ENCODE measurements around the gene HEBP1. TPM values are rescaled to one million over a fixed set of nuclear protein-coding genes. Genes with fewer than 3 reads are reported as not detected.

Gene HEBP1
- total and polyA plus RNA-seq, 7 donors, result 32.1 to 85.8 (median 44.9) TPM

DNA sequence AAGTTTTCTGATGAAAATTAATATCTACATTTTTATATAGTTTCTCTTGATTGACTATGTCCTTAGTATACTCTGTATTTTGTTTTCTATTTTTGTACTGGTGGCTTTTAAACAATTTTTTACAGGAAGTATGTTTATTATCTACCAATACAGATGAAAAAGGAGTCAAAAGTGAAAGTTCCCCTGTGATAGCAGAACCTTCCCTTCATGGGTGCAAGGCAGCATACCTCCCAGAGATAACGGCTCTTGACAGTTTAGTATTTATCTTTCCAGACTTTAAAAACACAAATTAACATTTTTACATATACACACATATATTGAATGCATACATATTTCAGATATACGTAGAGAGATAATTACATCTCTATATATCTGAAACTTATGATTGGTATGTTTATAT is 27.0 kb upstream of the HEBP1 start:
- Histone ChIP-seq H3K27ac (peak overlapping the region in 2 of 4 donors; percentile 37 to 45), H3K4me1 (peaks cover 0 to 13% (median 3%) of the 10 kb centered on the region in 4 donors), H3K36me3 (no peaks in the 10 kb centered on the region), H3K9me3 (no peaks in the 10 kb centered on the region), H3K4me3 (no peak overlapping the region), H3K27me3 (no peaks in the 10 kb centered on the region)
- intact Hi-C loops (cut with DNase I), result no loop called here
- no peak for TF ChIP-seq EP300 (IDR thresholded peaks at IDR 0.05)
- no peak for TF ChIP-seq POLR2AphosphoS5 (IDR thresholded peaks at IDR 0.05)
- no peak for TF ChIP-seq POLR2A (IDR thresholded peaks at IDR 0.05)
- TF ChIP-seq, protein P1, sequence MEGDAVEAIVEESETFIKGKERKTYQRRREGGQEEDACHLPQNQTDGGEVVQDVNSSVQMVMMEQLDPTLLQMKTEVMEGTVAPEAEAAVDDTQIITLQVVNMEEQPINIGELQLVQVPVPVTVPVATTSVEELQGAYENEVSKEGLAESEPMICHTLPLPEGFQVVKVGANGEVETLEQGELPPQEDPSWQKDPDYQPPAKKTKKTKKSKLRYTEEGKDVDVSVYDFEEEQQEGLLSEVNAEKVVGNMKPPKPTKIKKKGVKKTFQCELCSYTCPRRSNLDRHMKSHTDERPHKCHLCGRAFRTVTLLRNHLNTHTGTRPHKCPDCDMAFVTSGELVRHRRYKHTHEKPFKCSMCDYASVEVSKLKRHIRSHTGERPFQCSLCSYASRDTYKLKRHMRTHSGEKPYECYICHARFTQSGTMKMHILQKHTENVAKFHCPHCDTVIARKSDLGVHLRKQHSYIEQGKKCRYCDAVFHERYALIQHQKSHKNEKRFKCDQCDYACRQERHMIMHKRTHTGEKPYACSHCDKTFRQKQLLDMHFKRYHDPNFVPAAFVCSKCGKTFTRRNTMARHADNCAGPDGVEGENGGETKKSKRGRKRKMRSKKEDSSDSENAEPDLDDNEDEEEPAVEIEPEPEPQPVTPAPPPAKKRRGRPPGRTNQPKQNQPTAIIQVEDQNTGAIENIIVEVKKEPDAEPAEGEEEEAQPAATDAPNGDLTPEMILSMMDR (IDR thresholded peaks at IDR 0.05), result no peak
- no peak for DNase-seq
- 60 to 67% methylated on average over 2 of the region's 2 CpGs for WGBS, 2 donors

DNA sequence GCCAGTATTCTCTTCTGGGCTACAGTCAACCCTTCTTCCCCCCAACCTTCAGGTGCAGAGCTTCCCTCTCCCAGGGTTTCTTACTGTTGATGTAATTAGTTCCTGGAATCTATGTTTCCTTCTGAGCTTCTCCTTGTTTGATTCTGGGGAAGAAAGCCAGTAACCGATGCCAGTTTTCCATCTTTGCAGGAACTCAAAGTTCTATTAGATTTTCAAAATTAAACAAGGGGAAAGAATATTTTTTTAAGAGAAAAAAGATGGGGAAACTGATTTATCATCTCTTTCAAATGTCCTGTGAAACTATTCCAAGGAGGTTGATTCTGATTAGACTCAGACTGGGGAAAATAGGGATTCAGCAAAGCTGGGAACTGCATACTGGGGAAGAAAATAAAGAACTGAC is 26.2 kb upstream of the HEBP1 start:
- no peak overlapping the region for H3K4me3 ChIP-seq
- H3K27me3 ChIP-seq, result no peaks in the 10 kb centered on the region
- H3K36me3 ChIP-seq, result no peaks in the 10 kb centered on the region
- H3K4me1 ChIP-seq, result peaks cover 0 to 13% (median 3%) of the 10 kb centered on the region in 4 donors
- peak overlapping the region in 2 of 4 donors; percentile 37 to 45 for H3K27ac ChIP-seq
- WGBS, 2 donors, result 78 to 86% methylated on average over 1 of the region's 1 CpG
- intact Hi-C loops (cut with DNase I), result no loop called here
- TF ChIP-seq POLR2A (IDR thresholded peaks at IDR 0.05) (no peak), EP300 (IDR thresholded peaks at IDR 0.05) (no peak), POLR2AphosphoS5 (IDR thresholded peaks at IDR 0.05) (no peak)
- TF ChIP-seq, protein P1 (IDR thresholded peaks at IDR 0.05), result no peak
- H3K9me3 ChIP-seq, result no peaks in the 10 kb centered on the region
- DNase-seq, result no peak

DNA sequence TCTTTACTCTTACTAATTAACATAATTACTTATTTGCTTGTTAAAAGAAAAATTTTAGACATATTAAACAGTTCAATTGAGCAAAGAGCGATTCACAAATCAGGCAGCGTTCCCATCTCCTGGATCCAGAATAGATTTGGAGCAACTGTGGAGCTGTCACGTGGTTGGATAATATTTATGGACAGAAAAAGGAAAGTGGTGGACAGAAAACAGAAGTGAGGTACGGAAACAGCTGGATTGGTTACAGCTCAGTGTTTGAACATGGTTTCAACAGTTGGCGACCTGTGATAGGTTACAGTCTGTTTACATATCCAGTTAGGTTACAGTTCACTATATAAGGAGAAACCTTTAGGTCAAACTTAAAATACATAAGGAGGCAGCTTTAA is 24.5 kb upstream of the HEBP1 start:
- no peak overlapping the region for H3K27ac ChIP-seq
- no peak overlapping the region for H3K4me3 ChIP-seq
- H3K36me3 ChIP-seq, result no peaks in the 10 kb centered on the region
- no peak for DNase-seq
- H3K9me3 ChIP-seq, result no peaks in the 10 kb centered on the region
- no peak for TF ChIP-seq POLR2AphosphoS5 (IDR thresholded peaks at IDR 0.05)
- TF ChIP-seq, protein P1 (IDR thresholded peaks at IDR 0.05), result no peak
- no peak for TF ChIP-seq EP300 (IDR thresholded peaks at IDR 0.05)
- TF ChIP-seq POLR2A (IDR thresholded peaks at IDR 0.05), result no peak
- 61 to 87% methylated on average over 5 of the region's 5 CpGs for WGBS, 2 donors
- H3K27me3 ChIP-seq, result no peaks in the 10 kb centered on the region
- peaks cover 0 to 13% (median 3%) of the 10 kb centered on the region in 4 donors for H3K4me1 ChIP-seq
- intact Hi-C loops (cut with DNase I), result loop anchor here (5.0 kb wide), 1 partner anchor 188 kb away; no protein-coding TSS in a partner anchor

DNA sequence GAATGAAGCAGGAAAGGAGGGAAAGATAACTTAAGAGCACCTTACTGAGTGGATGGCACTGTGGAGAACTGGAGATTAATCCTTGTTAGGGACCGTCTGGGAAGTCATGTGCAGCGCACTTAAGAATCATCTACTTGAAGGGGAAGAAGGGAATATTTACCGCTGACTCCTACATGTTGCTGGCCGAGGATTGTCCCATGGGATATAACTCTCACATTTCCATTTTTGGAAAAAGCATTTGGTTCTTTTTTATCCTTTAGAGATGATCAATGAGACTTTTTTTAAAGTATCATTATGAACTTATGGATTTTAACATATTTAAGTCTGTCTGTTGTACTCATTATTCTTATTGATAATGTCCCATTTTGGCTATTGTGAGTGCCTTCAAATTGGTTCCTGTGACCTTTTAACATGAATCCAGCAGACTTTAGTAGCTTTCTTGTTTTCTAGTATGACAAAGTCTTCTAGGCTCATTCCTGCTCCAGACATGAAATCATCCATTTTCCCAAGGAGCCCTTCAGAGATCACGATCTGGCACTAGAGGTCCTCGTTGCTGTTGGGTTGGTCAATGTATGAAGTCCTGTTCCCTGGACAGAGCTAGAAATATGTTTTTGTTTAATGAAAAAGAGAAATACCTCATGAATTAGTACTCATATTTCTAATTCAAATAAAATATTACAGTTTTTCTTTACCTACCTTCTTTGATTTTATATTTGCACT is 23.9 kb upstream of the HEBP1 start:
- H3K4me1 ChIP-seq, result peaks cover 0 to 13% (median 3%) of the 10 kb centered on the region in 4 donors
- H3K9me3 ChIP-seq, result no peaks in the 10 kb centered on the region
- H3K27ac ChIP-seq, result no peak overlapping the region
- no peak for DNase-seq
- no peaks in the 10 kb centered on the region for H3K27me3 ChIP-seq
- no peak overlapping the region for H3K4me3 ChIP-seq
- no peak for TF ChIP-seq EP300 (IDR thresholded peaks at IDR 0.05)
- TF ChIP-seq POLR2AphosphoS5 (IDR thresholded peaks at IDR 0.05), result no peak
- TF ChIP-seq, protein P1 (IDR thresholded peaks at IDR 0.05), result no peak
- no peak for TF ChIP-seq POLR2A (IDR thresholded peaks at IDR 0.05)
- 66 to 94% methylated on average over 6 of the region's 6 CpGs for WGBS, 2 donors
- no peaks in the 10 kb centered on the region for H3K36me3 ChIP-seq
- intact Hi-C loops (cut with DNase I), result loop anchor here (5.0 kb wide), 1 partner anchor 188 kb away; no protein-coding TSS in a partner anchor

Data from sigmoid colon (tissue), 7 donors.